GM19324 (cell line): ENCODE results near the gene AKIP1.
"Not testable (repeated sequence)": the region's sequence is repeated elsewhere in the genome, so short reads cannot be mapped to it uniquely, and the experiment has no call there.

Source experiments
- ATAC-seq: cut with Tn5 transposase; IDR thresholded peaks from one replicate; pipeline ENCODE4 v1.9.1; 2021; ENCODE audit warnings: mild to moderate bottlenecking, moderate library complexity; ENCODE audit not compliant: unreplicated experiment, low FRiP score

AKIP1 gene

DNA sequence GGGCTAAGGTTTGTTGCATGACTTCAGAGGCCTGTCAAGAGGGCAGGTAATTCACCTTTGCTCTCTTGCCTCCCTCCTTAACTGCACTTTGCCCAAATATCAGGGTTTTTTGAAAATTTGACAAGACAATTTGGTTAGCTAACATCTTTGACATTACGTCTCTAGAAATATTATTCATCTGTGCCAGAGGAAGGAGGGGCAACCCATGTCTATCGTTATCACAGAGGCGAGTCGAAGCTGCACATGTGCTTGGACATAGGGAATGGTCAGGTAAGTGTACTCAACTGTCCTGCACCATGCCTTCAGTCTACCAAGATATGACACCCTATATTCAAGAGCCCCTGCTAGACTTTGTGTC is 3.7 kb downstream of the AKIP1 start:
- ATAC-seq: no peak

GRCh38 chr11:8917157-8917825 is 6.3 kb downstream of the AKIP1 start:
- ATAC-seq: no peak

DNA sequence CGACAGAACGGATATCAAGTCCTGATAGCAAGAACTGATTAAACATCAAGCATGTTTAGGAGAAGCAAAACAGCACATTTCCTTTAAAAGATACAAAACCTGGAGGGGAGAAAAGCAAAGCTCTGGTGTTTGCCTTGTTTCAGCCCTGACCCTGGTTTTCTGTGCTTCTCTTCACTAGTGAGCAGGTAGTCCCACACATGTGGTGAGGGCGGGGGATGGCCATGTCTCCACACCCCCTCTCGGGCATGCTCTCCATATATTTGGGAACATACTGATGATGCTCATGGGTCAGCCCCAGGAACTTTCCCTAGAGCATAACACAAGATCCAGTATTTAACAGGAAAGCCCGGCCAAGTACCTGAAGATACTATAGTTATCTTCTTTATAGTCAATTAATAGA is 11.7 kb downstream of the AKIP1 start:
- no peak for ATAC-seq

- no peak for ATAC-seq
Observed at GRCh38 chr11:8925711-8926110, 14.7 kb downstream of the AKIP1 start.

- ATAC-seq: no peak
Observed at GRCh38 chr11:8926236-8926635, 15.2 kb downstream of the AKIP1 start.

GRCh38 chr11:8927233-8927632 is 16.2 kb downstream of the AKIP1 start:
- ATAC-seq: no peak

DNA sequence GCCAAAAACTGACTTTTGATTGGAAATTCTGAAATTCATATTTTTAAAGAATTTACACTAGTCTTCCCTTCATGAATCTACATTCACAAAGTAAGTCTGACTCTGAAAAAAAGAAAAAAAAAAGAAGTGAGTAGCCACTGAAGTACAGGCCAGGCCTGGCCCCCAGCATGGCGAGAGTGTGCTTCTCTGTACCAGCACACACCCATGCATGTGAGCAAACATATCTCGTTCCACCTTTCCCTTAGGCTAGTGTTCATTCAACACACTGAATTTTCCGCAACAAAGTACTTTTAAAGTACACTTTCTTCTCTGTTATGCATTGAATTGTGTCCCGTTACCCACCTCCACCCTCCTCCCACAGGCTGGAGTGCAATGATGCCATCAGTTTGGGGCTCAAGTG is 17.2 kb downstream of the AKIP1 start:
- no peak for ATAC-seq

GRCh38 chr11:8928981-8929615 is 18.1 kb downstream of the AKIP1 start:
- ATAC-seq: no peak

DNA sequence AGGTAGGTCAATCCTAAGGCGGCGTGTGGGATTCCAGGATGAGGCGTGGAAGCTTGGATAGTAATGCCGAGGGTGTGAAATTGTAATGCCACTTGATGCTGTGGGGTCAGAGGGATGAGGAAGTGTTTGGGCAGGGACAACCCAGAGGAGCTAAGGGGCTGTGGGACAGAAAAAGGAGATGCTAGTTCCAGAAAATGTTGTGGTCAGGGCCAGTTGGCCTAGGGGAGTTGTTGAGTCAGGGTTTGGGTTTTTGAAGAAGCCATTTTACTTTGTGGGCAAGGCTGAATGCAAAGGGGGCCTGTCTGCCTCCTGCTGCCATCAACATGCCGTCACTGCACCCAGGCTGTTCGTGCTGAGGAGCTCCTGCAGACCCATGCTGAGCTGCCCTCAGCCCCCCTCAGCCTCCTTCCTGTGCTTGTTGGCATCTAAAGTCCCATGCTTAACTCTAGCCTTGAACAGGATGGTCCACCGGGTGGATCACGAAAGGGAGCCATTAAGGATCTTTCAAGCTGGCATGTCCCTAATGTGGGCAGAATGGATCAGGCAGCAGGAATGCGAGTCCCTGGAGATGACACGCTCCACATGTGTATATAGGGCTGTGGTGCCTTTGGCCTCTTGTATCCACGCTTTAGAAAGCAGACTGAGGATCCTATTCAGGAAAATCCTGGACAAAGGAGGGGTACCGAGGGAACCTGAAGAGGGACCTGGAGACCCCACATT is 19.6 kb downstream of the AKIP1 start:
- no peak for ATAC-seq

GRCh38 chr11:8932564-8933180 is 21.7 kb downstream of the AKIP1 start, which contains the start of gene C11orf16:
TSS of gene C11orf16 (minus strand) at chr11:8932947. CDS start at chr11:8932308, 639 bp downstream.
- ATAC-seq: no peak

DNA sequence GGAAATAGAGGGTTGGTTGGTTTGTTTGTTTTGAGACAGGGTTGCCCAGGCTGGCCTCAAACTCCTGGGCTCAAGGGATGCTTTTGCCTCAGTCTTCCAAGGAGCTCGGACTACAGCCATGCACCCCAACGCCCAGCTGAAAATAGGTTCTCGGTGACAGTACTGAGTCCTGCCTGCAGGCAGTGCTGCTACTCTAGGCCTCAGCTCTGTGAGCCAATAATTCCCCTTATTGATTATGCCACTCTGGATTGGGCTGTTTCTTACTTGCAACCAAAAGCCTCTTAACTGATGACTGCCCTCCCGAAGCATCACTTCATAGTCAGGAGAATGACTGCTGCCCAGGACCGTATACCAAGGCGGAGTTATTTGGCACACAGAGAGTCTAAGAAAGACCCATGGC is 22.9 kb downstream of the AKIP1 start:
- no peak for ATAC-seq

- ATAC-seq: no peak
Observed at GRCh38 chr11:8934742-8935488, 23.9 kb downstream of the AKIP1 start.

- ATAC-seq: not testable (repeated sequence)
Observed at GRCh38 chr11:8935789-8936188, 24.8 kb downstream of the AKIP1 start.

DNA sequence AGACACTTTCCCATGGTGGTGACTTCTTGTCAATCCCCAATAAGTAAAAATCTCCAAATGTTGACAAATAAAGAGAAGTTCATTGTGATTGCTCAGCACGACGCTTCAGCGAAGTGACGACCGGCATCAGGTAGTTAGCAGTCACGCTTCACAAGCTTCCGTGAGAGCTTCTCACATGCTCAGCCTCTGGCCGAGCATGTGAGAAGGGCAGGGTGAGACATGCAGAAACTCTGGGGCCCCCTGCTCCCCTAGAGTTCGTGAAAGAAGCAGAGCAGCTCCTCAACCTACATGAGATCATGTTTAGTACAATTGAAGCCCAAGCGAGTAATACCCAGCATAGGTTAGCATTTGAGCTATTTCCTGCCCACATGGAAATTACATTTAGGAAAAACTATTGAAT is 26.2 kb downstream of the AKIP1 start:
- no peak for ATAC-seq

- no peak for ATAC-seq
Observed at GRCh38 chr11:8937659-8938058, 26.7 kb downstream of the AKIP1 start.

DNA sequence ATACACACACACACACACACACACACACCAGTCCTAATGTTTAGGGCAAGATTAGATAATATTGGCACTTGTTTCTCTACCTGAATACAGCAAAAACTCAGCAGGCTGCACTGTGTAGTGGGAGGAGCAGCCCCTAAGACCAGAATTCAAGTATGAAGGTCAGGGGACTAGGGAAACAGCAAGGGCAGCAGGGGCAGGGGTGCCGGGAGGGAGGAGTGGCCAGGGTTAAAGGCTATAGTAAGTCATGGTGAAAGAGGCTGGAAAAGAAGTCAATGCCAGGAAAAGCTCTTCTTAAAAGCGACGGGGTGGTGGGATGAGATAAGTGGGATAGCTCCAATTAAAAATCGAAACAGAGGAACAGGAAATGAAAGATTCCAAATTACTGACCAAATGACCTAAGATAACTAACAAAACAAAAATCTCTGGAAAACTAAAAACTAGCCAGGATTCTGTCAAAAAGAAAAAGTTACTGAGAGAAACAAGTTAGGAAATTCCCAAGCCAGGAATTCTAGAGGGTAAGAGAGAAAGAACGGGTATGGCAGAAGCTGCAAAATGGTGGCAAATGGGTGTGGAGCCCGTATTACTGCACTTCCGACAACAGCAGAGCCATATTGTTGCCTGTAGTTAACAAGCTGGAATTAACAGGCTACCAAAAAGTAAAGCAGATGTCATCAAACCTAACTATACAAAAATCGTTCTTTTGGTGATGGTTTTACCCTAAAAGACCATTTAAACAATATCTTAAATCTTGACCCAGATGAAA is 30.5 kb downstream of the AKIP1 start:
- ATAC-seq: no peak

GRCh38 chr11:8942518-8943066 is 31.6 kb downstream of the AKIP1 start, which contains the start of gene ASCL3:
TSS of gene ASCL3 (minus strand) at chr11:8943016. CDS start at chr11:8938161, 4,855 bp downstream.
- no peak for ATAC-seq

DNA sequence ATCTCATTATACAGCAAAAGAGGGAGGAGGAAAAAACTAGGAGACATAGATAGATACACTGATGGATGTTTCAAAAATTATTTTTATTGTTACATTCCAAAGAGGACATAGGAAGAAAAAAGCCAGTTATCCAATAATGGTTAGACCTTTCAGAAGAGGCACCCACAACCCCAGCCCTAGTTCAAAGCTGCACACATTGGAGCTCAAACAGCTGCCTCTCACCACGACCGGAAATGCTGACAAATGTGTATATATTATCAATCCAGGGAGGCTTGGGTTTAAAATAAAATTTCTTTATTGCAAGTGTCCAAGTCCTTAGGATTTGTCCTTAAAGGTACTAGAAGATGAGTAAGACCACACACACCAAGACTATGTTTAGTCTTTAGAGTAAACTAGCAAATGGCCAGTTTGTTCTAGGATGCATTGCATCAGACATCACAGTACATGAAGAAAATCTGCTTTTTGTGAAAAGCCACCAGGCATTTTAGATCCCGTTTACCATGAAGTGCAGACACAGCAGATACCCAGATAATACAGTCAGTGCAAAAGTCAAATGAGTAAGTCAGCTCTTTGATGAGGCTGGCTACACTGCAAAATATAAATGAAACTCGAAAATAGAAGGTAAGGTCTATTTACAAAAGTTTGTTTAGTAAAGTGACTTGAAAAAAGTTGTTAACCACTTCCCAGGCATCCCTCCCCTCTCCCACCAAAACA is 36.4 kb downstream of the AKIP1 start:
- ATAC-seq: no peak

DNA sequence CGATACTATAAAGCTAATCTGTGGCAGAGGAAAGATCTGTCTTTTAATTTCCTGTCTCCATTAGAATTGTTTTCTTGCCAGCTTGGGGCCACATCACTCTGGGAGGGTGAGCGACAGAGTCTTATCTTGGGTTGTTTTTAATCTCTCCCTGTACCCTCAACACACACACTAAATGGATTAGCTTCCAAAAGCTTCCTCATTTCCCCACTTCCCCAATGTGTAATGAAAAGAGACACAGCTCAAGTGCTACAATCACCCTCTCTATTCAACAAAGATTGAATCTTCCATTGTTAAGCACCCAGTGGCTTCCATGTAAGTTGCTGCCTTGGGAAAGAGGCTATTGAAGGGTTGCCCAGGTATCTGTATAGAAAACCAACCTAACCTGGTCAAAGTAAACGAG is 37.9 kb downstream of the AKIP1 start:
- no peak for ATAC-seq
